Transverse colon (tissue), 4 donors: ENCODE measurements around the gene WDR77.

ENCODE experiments used
- CTCF ChIP-seq, 5 experiments: fragments of 200-600 bp in 3 of 5; fragments of 450-650 bp in 2 of 5; sonication (generic) in 3 of 5; IDR thresholded peaks; 1 replicate in 2 of 5; 2 replicates in 3 of 5; pipeline ENCODE4 v1.5.1; 2016 to 2017; ENCODE audit warnings: antibody characterized with exemption in 5 of 5, inconsistent platforms in 3 of 5, mild to moderate bottlenecking in 2 of 5, moderate library complexity in 1 of 5
- EP300 ChIP-seq: sonication (generic); formaldehyde crosslinking; IDR thresholded peaks from one replicate; pipeline ENCODE4 v1.6.1; 2017; ENCODE audit warnings: antibody characterized with exemption, low read depth
- POLR2A ChIP-seq: fragments of 450-650 bp; IDR thresholded peaks from one replicate; pipeline ENCODE4 v1.6.1; 2016; ENCODE audit warnings: antibody characterized with exemption, mild to moderate bottlenecking, moderate library complexity
- POLR2AphosphoS5 ChIP-seq, 3 donors: sonication (generic); formaldehyde crosslinking; IDR thresholded peaks; one replicate each; pipeline ENCODE4 v1.6.1; 2016; ENCODE audit warnings: antibody characterized with exemption in 3 of 3

GRCh38 chr1:111412839-111413238, 36.2 kb downstream of the WDR77 start:
- TF ChIP-seq POLR2A, result no peak
- TF ChIP-seq CTCF (IDR thresholded peaks at IDR 0.05), result no peak
- no peak for TF ChIP-seq EP300
- no peak for TF ChIP-seq POLR2AphosphoS5 (IDR thresholded peaks at IDR 0.05)
